Esophagus squamous epithelium (tissue), 5 donors: Measurements from ENCODE around the gene NSD2. TPM values are rescaled to one million over a fixed set of nuclear protein-coding genes. Genes with fewer than 3 reads are reported as not detected.

ENCODE experiments used
- DNase-seq: peaks from one replicate; lab custom pipeline; 2025; lab: John Stamatoyannopoulos, UW
- H3K27ac ChIP-seq, 4 donors: fragments of 200-600 bp; sonication (generic); one replicate each; pipeline ENCODE4 v1.5.1; 2016 to 2019; ENCODE audit warnings: mild to moderate bottlenecking in 1 of 4
- H3K27me3 ChIP-seq, 4 donors: fragments of 200-600 bp; sonication (generic); 1 replicate in 3 of 4; 2 replicates in 1 of 4; pipeline versions ENCODE4 v1.5.1 to v1.6.0; 2017 to 2021; ENCODE audit warnings: antibody characterized with exemption in 1 of 4
- H3K36me3 ChIP-seq, 3 donors: fragments of 200-600 bp; sonication (generic); one replicate each; pipeline ENCODE4 v1.5.1; 2016 to 2019
- H3K4me1 ChIP-seq, 3 donors: fragments of 200-600 bp; sonication (generic); one replicate each; pipeline ENCODE4 v1.5.1; 2017 to 2019
- H3K4me3 ChIP-seq, 4 donors: fragments of 200-600 bp; sonication (generic); 1 replicate in 3 of 4; 2 replicates in 1 of 4; pipeline ENCODE4 v1.5.1; 2016 to 2019; ENCODE audit warnings: mild to moderate bottlenecking in 2 of 4, moderate library complexity in 1 of 4
- H3K9me3 ChIP-seq, 3 donors: fragments of 200-600 bp; sonication (generic); one replicate each; pipeline ENCODE4 v1.5.1; 2016 to 2019
- POLR2A ChIP-seq, 4 donors: fragments of 450-650 bp; IDR thresholded peaks; one replicate each; pipeline ENCODE4 v1.6.1; 2017; ENCODE audit warnings: antibody characterized with exemption in 4 of 4, mild to moderate bottlenecking in 4 of 4, moderate library complexity in 3 of 4
- WGBS, 2 donors: methylation state at CpG; one replicate each; pipeline ENCODE4 v1.1.5; 2018; 5-methylcytosine and 5-hydroxymethylcytosine counted together
- intact Hi-C: fragments of 100-400 bp; cut with DNase I; formaldehyde crosslinking; loops from one replicate; pipeline ENCODE4 v1.15.0; 2022
- total RNA-seq, 4 donors: library from RNA; depleted of rRNA; stranded (reverse); fragments of >200 nt; gene quantifications; one replicate each; pipeline ENCODE4 v1.1.0, GENCODE V29; 2016
- TF ChIP-seq, protein P1 (sequence below), 6 experiments: fragments of 450-650 bp in 4 of 6; fragments of 200-600 bp in 2 of 6; sonication (generic) in 2 of 6; IDR thresholded peaks; one replicate each; pipeline ENCODE4 v1.5.1; 2016 to 2019; ENCODE audit warnings: antibody characterized with exemption in 6 of 6, mild to moderate bottlenecking in 4 of 6, moderate library complexity in 4 of 6
- donor health status: DM: yes; HTN: yes; CAD: no.

NSD2 gene
- total RNA-seq: 10 to 100 TPM; 31.9 to 36.4 (median 34.5) TPM

DNA sequence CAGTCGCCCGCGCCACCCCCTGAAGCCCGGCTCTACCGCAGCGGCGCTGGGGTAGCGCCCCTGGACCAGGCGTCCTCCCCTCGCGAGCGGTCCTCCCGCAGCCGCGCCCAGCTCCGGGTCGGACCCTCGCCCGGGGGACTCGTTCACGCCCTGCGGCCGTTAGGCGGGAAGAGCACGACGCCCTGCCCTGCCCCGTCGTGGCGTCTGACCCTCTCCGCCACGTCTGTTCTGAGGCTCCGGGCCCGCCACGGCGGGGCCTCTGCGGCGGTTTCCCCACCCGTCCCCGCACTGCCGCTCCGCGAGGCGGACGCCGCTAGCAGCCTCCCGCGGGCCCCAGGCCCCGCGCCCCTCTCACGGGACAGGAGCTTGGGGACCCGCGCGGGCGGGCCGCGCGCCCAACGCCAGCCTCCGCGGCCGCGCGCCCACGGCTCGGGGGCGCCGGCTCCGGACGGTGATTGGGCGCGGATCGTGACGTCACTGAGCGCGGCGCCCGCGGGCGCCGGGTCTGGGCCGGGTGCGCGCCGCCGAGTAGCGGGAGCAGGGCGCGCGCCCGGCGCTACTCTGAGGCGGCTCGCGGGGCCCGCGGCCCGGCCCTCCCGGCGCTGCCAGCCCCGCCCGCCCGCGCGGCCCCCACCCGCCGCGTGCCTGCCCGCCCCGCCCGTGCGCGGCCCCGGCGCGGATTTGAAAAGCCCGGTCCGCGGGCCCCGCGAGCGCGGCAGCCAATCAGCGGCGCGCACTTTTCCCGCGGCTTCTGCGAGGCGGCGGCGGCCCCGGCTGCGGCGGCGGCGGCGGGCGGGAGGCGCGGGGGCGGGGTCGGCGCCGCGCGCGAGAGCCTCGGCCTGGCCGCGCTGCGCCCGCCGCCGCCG lies at the start of gene NSD2:
NSD2 (plus strand) TSS at position 816 of the 866 bp plus-strand sequence. CDS start 29,262 bp downstream, outside the sequence.
- no peaks in the 10 kb centered on the region for H3K36me3 ChIP-seq
- WGBS, 2 donors: no CpG with 5 or more reads among the region's 155 CpGs
- intact Hi-C loops: no loop called here
- H3K4me1 ChIP-seq: peaks cover 10 to 43% (median 19%) of the 10 kb centered on the region in 3 donors
- peak; percentile 27 for DNase-seq
- peak within 1 kb of the TSS; percentile 98 to 100 (median 100) for H3K27ac ChIP-seq
- H3K27me3 ChIP-seq: peaks cover 0 to 17% (median 0%) of the 10 kb centered on the region in 4 donors
- peak within 1 kb of the TSS; percentile 81 to 99 (median 97) for H3K4me3 ChIP-seq
- H3K9me3 ChIP-seq: no peaks in the 10 kb centered on the region
- TF ChIP-seq, protein P1, sequence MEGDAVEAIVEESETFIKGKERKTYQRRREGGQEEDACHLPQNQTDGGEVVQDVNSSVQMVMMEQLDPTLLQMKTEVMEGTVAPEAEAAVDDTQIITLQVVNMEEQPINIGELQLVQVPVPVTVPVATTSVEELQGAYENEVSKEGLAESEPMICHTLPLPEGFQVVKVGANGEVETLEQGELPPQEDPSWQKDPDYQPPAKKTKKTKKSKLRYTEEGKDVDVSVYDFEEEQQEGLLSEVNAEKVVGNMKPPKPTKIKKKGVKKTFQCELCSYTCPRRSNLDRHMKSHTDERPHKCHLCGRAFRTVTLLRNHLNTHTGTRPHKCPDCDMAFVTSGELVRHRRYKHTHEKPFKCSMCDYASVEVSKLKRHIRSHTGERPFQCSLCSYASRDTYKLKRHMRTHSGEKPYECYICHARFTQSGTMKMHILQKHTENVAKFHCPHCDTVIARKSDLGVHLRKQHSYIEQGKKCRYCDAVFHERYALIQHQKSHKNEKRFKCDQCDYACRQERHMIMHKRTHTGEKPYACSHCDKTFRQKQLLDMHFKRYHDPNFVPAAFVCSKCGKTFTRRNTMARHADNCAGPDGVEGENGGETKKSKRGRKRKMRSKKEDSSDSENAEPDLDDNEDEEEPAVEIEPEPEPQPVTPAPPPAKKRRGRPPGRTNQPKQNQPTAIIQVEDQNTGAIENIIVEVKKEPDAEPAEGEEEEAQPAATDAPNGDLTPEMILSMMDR (IDR thresholded peaks at IDR 0.05): no peak
- TF ChIP-seq POLR2A (IDR thresholded peaks at IDR 0.05): peak in 3 of 4 donors; percentile 11 to 90 (median 83)

- Histone ChIP-seq H3K4me1 (no peaks in the 10 kb centered on the region), H3K27me3 (no peaks in the 10 kb centered on the region), H3K9me3 (no peaks in the 10 kb centered on the region), H3K36me3 (peaks cover 32 to 100% (median 68%) of the 10 kb centered on the region in 3 donors), H3K27ac (no peak overlapping the region), H3K4me3 (no peak overlapping the region)
- DNase-seq: no peak
- no peak for TF ChIP-seq POLR2A (IDR thresholded peaks at IDR 0.05)
- WGBS, 2 donors: 88% methylated on average over 3 of the region's 18 CpGs; no CpG with 5 or more reads in 1 of the 2 donors
- intact Hi-C loops: no loop called here
Measured at GRCh38 chr4:1821679-1822567, 49.3 kb upstream of the NSD2 start.

GRCh38 chr4:1822568-1823544 lies 48.3 kb upstream of the NSD2 start:
- Histone ChIP-seq H3K9me3 (no peaks in the 10 kb centered on the region), H3K4me1 (no peaks in the 10 kb centered on the region), H3K36me3 (peaks cover 33 to 92% (median 59%) of the 10 kb centered on the region in 3 donors), H3K27me3 (no peaks in the 10 kb centered on the region), H3K4me3 (no peak overlapping the region), H3K27ac (no peak overlapping the region)
- no peak for DNase-seq
- TF ChIP-seq POLR2A (IDR thresholded peaks at IDR 0.05): no peak
- TF ChIP-seq, protein P1 (IDR thresholded peaks at IDR 0.05): no peak
- 85 to 93% methylated on average over 11 to 19 of the region's 37 CpGs for WGBS, 2 donors
- intact Hi-C loops: no loop called here

DNA sequence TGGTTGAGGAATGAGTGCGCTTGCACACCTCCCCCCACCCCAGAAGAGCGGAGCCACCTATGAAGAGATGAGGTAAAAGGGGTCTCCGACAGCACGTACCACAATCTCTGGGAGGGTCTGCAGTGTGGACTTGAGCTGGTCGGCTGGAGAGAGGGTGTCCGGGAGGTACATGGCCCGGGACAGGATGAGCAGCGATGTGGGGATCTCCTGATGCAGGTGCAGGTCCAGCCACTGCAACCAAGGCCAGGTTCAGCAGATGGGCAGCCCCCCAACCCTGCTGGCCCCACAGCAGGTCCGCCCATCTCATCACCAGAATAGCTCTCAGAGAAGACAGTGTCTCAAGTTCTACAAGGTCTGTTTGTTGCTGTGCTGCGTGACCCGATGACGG lies 47.7 kb upstream of the NSD2 start:
- Histone ChIP-seq H3K27ac (no peak overlapping the region), H3K4me3 (no peak overlapping the region), H3K36me3 (peaks cover 33 to 85% (median 52%) of the 10 kb centered on the region in 3 donors), H3K9me3 (no peaks in the 10 kb centered on the region), H3K27me3 (no peaks in the 10 kb centered on the region), H3K4me1 (no peaks in the 10 kb centered on the region)
- 89 to 93% methylated on average over 7 to 11 of the region's 12 CpGs for WGBS, 2 donors
- no peak for DNase-seq
- intact Hi-C loops: no loop called here
- TF ChIP-seq, protein P1 (IDR thresholded peaks at IDR 0.05): no peak
- TF ChIP-seq POLR2A (IDR thresholded peaks at IDR 0.05): no peak
